NT2/D1 (cell line): Measurements from ENCODE around the gene CARMIL1.
"Not testable (repeated sequence)": the region's sequence is repeated elsewhere in the genome, so short reads cannot be mapped to it uniquely, and the experiment has no call there.

ENCODE experiments used
- SUZ12 ChIP-seq: IDR thresholded peaks from 2 replicates; pipeline ENCODE4 v1.6.1; 2011; ENCODE audit not compliant: insufficient read length, insufficient read depth; ENCODE audit errors: extremely low read depth
- YY1 ChIP-seq: IDR thresholded peaks from 2 replicates; pipeline ENCODE4 v1.6.1; 2011; ENCODE audit not compliant: insufficient read length, insufficient read depth
- ZNF274 ChIP-seq: IDR thresholded peaks from 2 replicates; pipeline ENCODE4 v1.6.1; 2011; ENCODE audit warnings: mild to moderate bottlenecking, low read depth, low read length

GRCh38 chr6:25586119-25586518 is 306.9 kb downstream of the CARMIL1 start:
- TF ChIP-seq YY1, ZNF274, SUZ12: not testable (repeated sequence)
